AG09319 (cell line): ENCODE measurements around the gene TMEM63C.

Experiments used
- DNase-seq: peaks from one replicate; pipeline ENCODE4 v3.0.0-alpha.2; 2010; ENCODE audit warnings: low read depth; ENCODE audit errors: extremely low read depth
- TF ChIP-seq, protein P1 (sequence below): IDR thresholded peaks from 2 replicates; pipeline ENCODE4 v1.5.1; 2011; ENCODE audit warnings: low read depth, mild to moderate bottlenecking, inconsistent platforms, low read length, moderate library complexity

The TMEM63C gene

GRCh38 chr14:77148510-77149231 lies 32.9 kb upstream of the TMEM63C start:
- TF ChIP-seq, protein P1, sequence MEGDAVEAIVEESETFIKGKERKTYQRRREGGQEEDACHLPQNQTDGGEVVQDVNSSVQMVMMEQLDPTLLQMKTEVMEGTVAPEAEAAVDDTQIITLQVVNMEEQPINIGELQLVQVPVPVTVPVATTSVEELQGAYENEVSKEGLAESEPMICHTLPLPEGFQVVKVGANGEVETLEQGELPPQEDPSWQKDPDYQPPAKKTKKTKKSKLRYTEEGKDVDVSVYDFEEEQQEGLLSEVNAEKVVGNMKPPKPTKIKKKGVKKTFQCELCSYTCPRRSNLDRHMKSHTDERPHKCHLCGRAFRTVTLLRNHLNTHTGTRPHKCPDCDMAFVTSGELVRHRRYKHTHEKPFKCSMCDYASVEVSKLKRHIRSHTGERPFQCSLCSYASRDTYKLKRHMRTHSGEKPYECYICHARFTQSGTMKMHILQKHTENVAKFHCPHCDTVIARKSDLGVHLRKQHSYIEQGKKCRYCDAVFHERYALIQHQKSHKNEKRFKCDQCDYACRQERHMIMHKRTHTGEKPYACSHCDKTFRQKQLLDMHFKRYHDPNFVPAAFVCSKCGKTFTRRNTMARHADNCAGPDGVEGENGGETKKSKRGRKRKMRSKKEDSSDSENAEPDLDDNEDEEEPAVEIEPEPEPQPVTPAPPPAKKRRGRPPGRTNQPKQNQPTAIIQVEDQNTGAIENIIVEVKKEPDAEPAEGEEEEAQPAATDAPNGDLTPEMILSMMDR, result no peak
- no peak for DNase-seq

DNA sequence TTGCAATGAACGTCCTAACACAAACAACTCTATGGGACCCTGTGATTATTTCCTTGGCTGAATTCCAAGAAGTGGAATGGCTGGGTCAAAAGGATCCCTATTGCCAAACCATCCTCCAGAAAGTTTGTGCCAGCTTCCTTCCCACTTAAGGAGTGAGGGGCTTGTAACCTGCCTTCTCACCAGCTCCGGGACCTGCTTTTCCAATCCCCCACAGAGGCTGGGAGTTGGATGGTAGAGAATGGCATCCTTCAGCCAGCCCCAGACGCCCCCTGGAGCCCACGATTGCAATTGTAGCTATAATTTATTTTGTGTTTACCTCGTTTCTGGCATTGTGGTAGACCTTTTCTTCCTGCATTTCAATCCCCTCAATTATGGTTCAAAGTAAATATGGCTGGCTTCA lies 30.4 kb upstream of the TMEM63C start:
- no peak for DNase-seq
- TF ChIP-seq, protein P1, result peak; percentile 46

GRCh38 chr14:77151918-77152588 lies 29.5 kb upstream of the TMEM63C start:
- DNase-seq, result no peak
- TF ChIP-seq, protein P1, result no peak; the same call in 1 of the 2 replicates

GRCh38 chr14:77153802-77154201 lies 27.8 kb upstream of the TMEM63C start:
- TF ChIP-seq, protein P1, result no peak

GRCh38 chr14:77154421-77154820 lies 27.2 kb upstream of the TMEM63C start:
- TF ChIP-seq, protein P1, result no peak
- no peak for DNase-seq

More at GRCh38 chr14:77153802-77154201, 27.8 kb upstream of the TMEM63C start:
- DNase-seq, result no peak

DNA sequence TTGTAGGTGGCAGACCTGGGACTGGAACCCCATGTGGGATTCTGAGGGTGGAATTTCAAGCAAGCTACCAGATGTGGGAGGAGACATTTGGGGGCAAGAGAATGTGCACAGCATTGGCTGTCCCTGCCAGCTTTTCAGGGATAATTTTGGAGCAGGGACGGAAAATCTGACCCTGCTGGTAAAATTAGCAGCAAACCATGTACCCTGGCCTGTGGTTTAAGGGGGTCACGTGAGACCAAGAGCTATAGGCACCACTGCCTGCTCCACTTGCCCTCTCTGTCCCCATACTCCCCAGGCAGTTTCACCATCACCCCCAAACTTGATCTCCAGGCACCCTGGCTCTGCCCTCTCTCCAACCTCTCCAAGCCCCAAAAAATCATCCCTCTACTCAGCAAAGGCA lies 26.5 kb upstream of the TMEM63C start:
- TF ChIP-seq, protein P1, result no peak

GRCh38 chr14:77157740-77158139 lies 23.9 kb upstream of the TMEM63C start:
- TF ChIP-seq, protein P1, result no peak
- no peak for DNase-seq

More for the DNA sequence above, 26.5 kb upstream of the TMEM63C start:
- DNase-seq, result no peak
